Measurements from ENCODE around the gene SLC7A4. TPM values are rescaled to one million over a fixed set of nuclear protein-coding genes. Genes with fewer than 3 reads are reported as not detected.

SLC7A4 gene
- 10 to 100 TPM in 1 of 4 donors, 1 to 10 TPM in 3; 2.5 to 11.7 (median 4.5) TPM for total RNA-seq

- Histone ChIP-seq H3K27ac (peak within 1 kb of the TSS in 3 of 4 donors; percentile 9 to 21 (median 12)), H3K4me1 (peaks cover 9 to 25% (median 11%) of the 10 kb centered on the region in 3 donors), H3K36me3 (no peaks in the 10 kb centered on the region), H3K27me3 (peaks cover 0 to 56% (median 0%) of the 10 kb centered on the region in 4 donors), H3K4me3 (peak within 1 kb of the TSS; percentile 34 to 55 (median 46)), H3K9me3 (no peaks in the 10 kb centered on the region)
- WGBS, 2 donors = no CpG with 5 or more reads among the region's 59 CpGs
- TF ChIP-seq POLR2A (IDR thresholded peaks at IDR 0.05) = no peak
- TF ChIP-seq, protein P1, sequence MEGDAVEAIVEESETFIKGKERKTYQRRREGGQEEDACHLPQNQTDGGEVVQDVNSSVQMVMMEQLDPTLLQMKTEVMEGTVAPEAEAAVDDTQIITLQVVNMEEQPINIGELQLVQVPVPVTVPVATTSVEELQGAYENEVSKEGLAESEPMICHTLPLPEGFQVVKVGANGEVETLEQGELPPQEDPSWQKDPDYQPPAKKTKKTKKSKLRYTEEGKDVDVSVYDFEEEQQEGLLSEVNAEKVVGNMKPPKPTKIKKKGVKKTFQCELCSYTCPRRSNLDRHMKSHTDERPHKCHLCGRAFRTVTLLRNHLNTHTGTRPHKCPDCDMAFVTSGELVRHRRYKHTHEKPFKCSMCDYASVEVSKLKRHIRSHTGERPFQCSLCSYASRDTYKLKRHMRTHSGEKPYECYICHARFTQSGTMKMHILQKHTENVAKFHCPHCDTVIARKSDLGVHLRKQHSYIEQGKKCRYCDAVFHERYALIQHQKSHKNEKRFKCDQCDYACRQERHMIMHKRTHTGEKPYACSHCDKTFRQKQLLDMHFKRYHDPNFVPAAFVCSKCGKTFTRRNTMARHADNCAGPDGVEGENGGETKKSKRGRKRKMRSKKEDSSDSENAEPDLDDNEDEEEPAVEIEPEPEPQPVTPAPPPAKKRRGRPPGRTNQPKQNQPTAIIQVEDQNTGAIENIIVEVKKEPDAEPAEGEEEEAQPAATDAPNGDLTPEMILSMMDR (IDR thresholded peaks at IDR 0.05) = no peak
- intact Hi-C loops (cut with DNase I) = no loop called here
- DNase-seq = no peak
Measured at GRCh38 chr22:21032037-21032867, at the start of gene SLC7A4. Gene SLC7A4 (minus strand): TSS chr22:21032561. CDS start chr22:21031812, 749 bp downstream.

GRCh38 chr22:21080435-21081137 lies 48.2 kb upstream of the SLC7A4 start:
- no peak for DNase-seq
- H3K27ac ChIP-seq = no peak overlapping the region
- TF ChIP-seq POLR2A (IDR thresholded peaks at IDR 0.05) = no peak
- TF ChIP-seq, protein P1 (IDR thresholded peaks at IDR 0.05) = no peak
- 13 to 66% methylated on average over 1 to 3 of the region's 31 CpGs for WGBS, 2 donors
- H3K27me3 ChIP-seq = peaks cover 0 to 15% (median 0%) of the 10 kb centered on the region in 4 donors
- H3K9me3 ChIP-seq = no peaks in the 10 kb centered on the region
- no peaks in the 10 kb centered on the region for H3K4me1 ChIP-seq
- intact Hi-C loops (cut with DNase I) = no loop called here
- H3K4me3 ChIP-seq = no peak overlapping the region
- no peaks in the 10 kb centered on the region for H3K36me3 ChIP-seq

DNA sequence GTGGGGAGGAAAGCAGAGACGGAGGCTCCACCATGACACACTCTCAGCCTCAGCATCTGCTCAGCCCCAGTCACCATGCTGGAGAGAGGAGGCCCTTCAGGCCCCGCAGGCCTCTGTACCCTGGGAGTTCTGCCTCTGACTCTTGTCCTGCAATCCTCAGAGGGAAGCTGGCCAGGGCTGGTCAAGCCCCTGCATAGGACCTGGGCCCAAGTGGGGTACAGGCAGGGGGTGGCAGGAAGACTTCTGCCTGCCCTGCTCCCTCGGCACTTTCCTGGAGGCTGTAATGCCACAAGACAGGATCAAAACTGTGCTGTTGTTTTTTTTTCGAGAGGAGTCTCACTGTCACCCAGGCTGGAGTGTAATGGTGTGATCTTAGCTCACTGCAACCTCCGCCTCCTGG lies 47.1 kb upstream of the SLC7A4 start:
- intact Hi-C loops (cut with DNase I) = no loop called here
- WGBS, 2 donors = 87% methylated on average over 3 of the region's 5 CpGs
- no peaks in the 10 kb centered on the region for H3K36me3 ChIP-seq
- H3K4me1 ChIP-seq = no peaks in the 10 kb centered on the region
- TF ChIP-seq, protein P1 (IDR thresholded peaks at IDR 0.05) = no peak
- no peak for TF ChIP-seq POLR2A (IDR thresholded peaks at IDR 0.05)
- H3K4me3 ChIP-seq = no peak overlapping the region
- H3K27me3 ChIP-seq = peaks cover 0 to 15% (median 0%) of the 10 kb centered on the region in 4 donors
- no peaks in the 10 kb centered on the region for H3K9me3 ChIP-seq
- DNase-seq = no peak
- H3K27ac ChIP-seq = no peak overlapping the region

DNA sequence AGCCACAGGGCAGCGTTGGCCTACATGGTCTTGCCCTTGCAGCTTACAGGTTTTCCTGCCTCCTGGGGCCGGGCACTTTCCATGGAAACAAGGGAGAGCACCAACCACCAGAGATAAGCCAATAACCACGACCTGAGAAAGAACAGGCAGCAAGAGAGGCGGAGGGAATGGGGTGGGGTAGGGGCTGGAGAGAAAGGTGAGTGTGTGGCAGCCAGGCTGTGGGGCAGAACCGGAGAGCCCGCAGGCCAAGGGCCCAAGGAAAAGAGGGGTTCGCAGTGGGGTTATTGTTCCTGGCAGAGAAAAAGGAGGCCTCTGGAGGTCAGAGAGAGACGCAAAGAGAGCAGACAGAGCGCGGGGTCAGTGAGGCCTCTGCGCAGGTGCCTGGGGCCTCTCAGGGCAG lies 46.6 kb upstream of the SLC7A4 start:
- H3K27ac ChIP-seq = no peak overlapping the region
- intact Hi-C loops (cut with DNase I) = no loop called here
- DNase-seq = no peak
- peaks cover 0 to 1% (median 0%) of the 10 kb centered on the region in 3 donors for H3K4me1 ChIP-seq
- H3K27me3 ChIP-seq = peaks cover 0 to 15% (median 0%) of the 10 kb centered on the region in 4 donors
- TF ChIP-seq, protein P1 (IDR thresholded peaks at IDR 0.05) = no peak
- TF ChIP-seq POLR2A (IDR thresholded peaks at IDR 0.05) = no peak
- 84 to 85% methylated on average over 8 to 11 of the region's 11 CpGs for WGBS, 2 donors
- no peaks in the 10 kb centered on the region for H3K36me3 ChIP-seq
- no peak overlapping the region for H3K4me3 ChIP-seq
- H3K9me3 ChIP-seq = no peaks in the 10 kb centered on the region

Measured in esophagus squamous epithelium (tissue), 5 donors.